Activated CD4-positive, alpha-beta memory T cell treated with anti-CD3 and anti-CD28 coated beads for 36 hours (primary cell): ENCODE results near the gene WDR70. TPM values are rescaled to one million over a fixed set of nuclear protein-coding genes. Genes with fewer than 3 reads are reported as not detected.
"Not testable (repeated sequence)": the region's sequence is repeated elsewhere in the genome, so short reads cannot be mapped to it uniquely, and the experiment has no call there.

Experiments used
- CTCF ChIA-PET: fragments of 350-600 bp; sonication (Branson Sonifier 250); formaldehyde crosslinking; loops from one replicate; lab custom pipeline; 2021; ENCODE audit warnings: antibody characterized with exemption, inconsistent platforms; lab: Charles Lee
- POLR2A ChIA-PET: fragments of 350-600 bp; sonication (Branson Sonifier 250); formaldehyde crosslinking; loops from one replicate; lab custom pipeline; 2021; ENCODE audit warnings: antibody characterized with exemption; lab: Charles Lee
- DNase-seq: peaks from one replicate; pipeline ENCODE4 v3.0.0-alpha.2; 2020
- H3K27ac Mint-ChIP-seq: one replicate; pipeline ENCODE4 v1.8.0; 2021; ENCODE audit warnings: mixed read lengths
- H3K27me3 Mint-ChIP-seq: one replicate; pipeline ENCODE4 v1.8.0; 2021; ENCODE audit warnings: mixed read lengths
- H3K36me3 Mint-ChIP-seq: one replicate; pipeline ENCODE4 v1.8.0; 2021; ENCODE audit warnings: mixed read lengths
- H3K4me1 Mint-ChIP-seq: one replicate; pipeline ENCODE4 v1.8.0; 2021; ENCODE audit warnings: low read depth, mixed read lengths
- H3K4me3 Mint-ChIP-seq: one replicate; pipeline ENCODE4 v1.8.0; 2021; ENCODE audit warnings: mild to moderate bottlenecking, mixed read lengths
- H3K9me3 Mint-ChIP-seq: one replicate; pipeline ENCODE4 v1.8.0; 2021; ENCODE audit warnings: mixed read lengths
- intact Hi-C: fragments of 100-400 bp; cut with micrococcal nuclease; formaldehyde crosslinking; loops from one replicate; pipeline ENCODE4 v1.15.1; 2023
- total RNA-seq, 2 experiments: library from RNA; stranded (reverse); gene quantifications; one replicate each; pipeline ENCODE4 v1.2.3, GENCODE V29; 2021

WDR70 gene
- total RNA-seq, 2 experiments from 2014 or later = 34.4 to 36.9 TPM

GRCh38 chr5:37786862-37787519 is 407.9 kb downstream of the WDR70 start:
- intact Hi-C loops = no loop called here
- peaks cover 8% of the 10 kb centered on the region for H3K9me3 Mint-ChIP-seq
- CTCF ChIA-PET = no interaction called here

GRCh38 chr5:37787742-37788141 is 408.6 kb downstream of the WDR70 start:
- intact Hi-C loops = no loop called here
- H3K9me3 Mint-ChIP-seq = peaks cover 8% of the 10 kb centered on the region
- H3K4me3 Mint-ChIP-seq = no peak overlapping the region
- no peak overlapping the region for H3K27ac Mint-ChIP-seq
- H3K4me1 Mint-ChIP-seq = no peaks in the 10 kb centered on the region
- ChIA-PET CTCF (no interaction called here), POLR2A (no interaction called here)
- H3K27me3 Mint-ChIP-seq = peaks cover 8% of the 10 kb centered on the region
- no peak for DNase-seq
- peaks cover 2% of the 10 kb centered on the region for H3K36me3 Mint-ChIP-seq

More at GRCh38 chr5:37786862-37787519, 407.9 kb downstream of the WDR70 start:
- DNase-seq = no peak
- no peaks in the 10 kb centered on the region for H3K4me1 Mint-ChIP-seq
- H3K27me3 Mint-ChIP-seq = peaks cover 8% of the 10 kb centered on the region
- no peak overlapping the region for H3K4me3 Mint-ChIP-seq
- peaks cover 2% of the 10 kb centered on the region for H3K36me3 Mint-ChIP-seq
- no peak overlapping the region for H3K27ac Mint-ChIP-seq
- POLR2A ChIA-PET = no interaction called here

DNA sequence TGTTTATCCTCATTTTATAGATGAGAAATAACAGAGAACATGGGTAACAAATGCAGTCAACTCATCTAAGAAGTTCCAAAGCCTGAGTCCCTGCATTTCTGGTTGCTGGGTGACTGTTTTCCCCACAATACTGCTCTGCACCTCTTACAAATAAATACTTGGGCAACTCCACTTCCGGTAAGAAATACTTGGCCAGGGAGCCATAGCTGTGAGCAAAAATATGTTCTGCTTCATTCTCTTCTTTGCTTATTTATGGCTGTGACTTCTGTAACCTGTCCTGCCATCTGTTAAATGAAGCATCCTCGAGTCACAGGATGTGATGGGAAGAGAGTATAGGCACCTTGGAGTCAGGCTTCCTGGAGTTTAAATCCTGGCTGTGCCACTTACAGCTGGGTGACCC is 410.9 kb downstream of the WDR70 start:
- ChIA-PET CTCF (no interaction called here), POLR2A (no interaction called here)
- intact Hi-C loops = no loop called here

DNA sequence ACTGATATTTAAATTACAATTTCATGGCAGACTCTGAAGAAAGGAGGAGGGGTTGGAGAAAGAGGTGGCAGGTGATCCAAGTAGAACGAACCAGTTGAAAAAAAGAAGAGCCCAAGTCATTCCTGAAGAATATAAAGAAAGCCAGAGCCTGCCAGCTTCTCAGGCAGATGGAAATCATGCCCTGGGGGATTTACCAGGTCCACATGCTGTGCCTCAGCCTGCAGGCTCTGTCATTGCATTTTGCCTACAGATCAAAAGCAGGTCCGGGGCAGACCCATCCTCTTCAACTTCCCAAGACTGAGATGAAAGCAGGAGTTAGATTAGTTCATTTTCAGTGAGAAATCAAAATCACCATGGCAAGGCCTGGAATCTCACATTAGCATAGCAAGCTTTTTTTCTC is 412.2 kb downstream of the WDR70 start:
- no peaks in the 10 kb centered on the region for H3K4me1 Mint-ChIP-seq
- peaks cover 7% of the 10 kb centered on the region for H3K27me3 Mint-ChIP-seq
- H3K27ac Mint-ChIP-seq = no peak overlapping the region
- no peak for DNase-seq
- intact Hi-C loops = no loop called here
- ChIA-PET CTCF (no interaction called here), POLR2A (no interaction called here)
- no peak overlapping the region for H3K4me3 Mint-ChIP-seq
- no peaks in the 10 kb centered on the region for H3K36me3 Mint-ChIP-seq
- H3K9me3 Mint-ChIP-seq = peaks cover 21% of the 10 kb centered on the region

More for the DNA sequence above, 410.9 kb downstream of the WDR70 start:
- no peak for DNase-seq
- peaks cover under 1% of the 10 kb centered on the region for H3K36me3 Mint-ChIP-seq
- no peaks in the 10 kb centered on the region for H3K4me1 Mint-ChIP-seq
- peaks cover 15% of the 10 kb centered on the region for H3K9me3 Mint-ChIP-seq
- H3K27me3 Mint-ChIP-seq = peaks cover 11% of the 10 kb centered on the region
- no peak overlapping the region for H3K27ac Mint-ChIP-seq
- H3K4me3 Mint-ChIP-seq = no peak overlapping the region

GRCh38 chr5:37792975-37793631 is 414.0 kb downstream of the WDR70 start:
- peaks cover 21% of the 10 kb centered on the region for H3K9me3 Mint-ChIP-seq
- no peak overlapping the region for H3K27ac Mint-ChIP-seq
- peaks cover 7% of the 10 kb centered on the region for H3K27me3 Mint-ChIP-seq
- no peaks in the 10 kb centered on the region for H3K36me3 Mint-ChIP-seq
- POLR2A ChIA-PET = no interaction called here
- no peak for DNase-seq
- CTCF ChIA-PET = no interaction called here
- no peaks in the 10 kb centered on the region for H3K4me1 Mint-ChIP-seq
- H3K4me3 Mint-ChIP-seq = no peak overlapping the region
- intact Hi-C loops = no loop called here

GRCh38 chr5:37795292-37795691 is 416.2 kb downstream of the WDR70 start:
- intact Hi-C loops, DNase-seq, H3K36me3 Mint-ChIP-seq, H3K27me3 Mint-ChIP-seq, H3K4me1 Mint-ChIP-seq, CTCF ChIA-PET, H3K27ac Mint-ChIP-seq, POLR2A ChIA-PET, H3K4me3 Mint-ChIP-seq: not testable (repeated sequence)
- peaks cover 21% of the 10 kb centered on the region for H3K9me3 Mint-ChIP-seq

GRCh38 chr5:37796435-37796834 is 417.3 kb downstream of the WDR70 start:
- DNase-seq, H3K4me1 Mint-ChIP-seq, H3K36me3 Mint-ChIP-seq, H3K27me3 Mint-ChIP-seq, H3K27ac Mint-ChIP-seq, CTCF ChIA-PET, intact Hi-C loops, H3K4me3 Mint-ChIP-seq, POLR2A ChIA-PET: not testable (repeated sequence)
- peaks cover 21% of the 10 kb centered on the region for H3K9me3 Mint-ChIP-seq

GRCh38 chr5:37799865-37800421 is 420.8 kb downstream of the WDR70 start:
- Mint-ChIP-seq H3K4me1 (no peaks in the 10 kb centered on the region), H3K4me3 (no peak overlapping the region), H3K36me3 (no peaks in the 10 kb centered on the region), H3K27ac (no peak overlapping the region), H3K27me3 (peaks cover 2% of the 10 kb centered on the region), H3K9me3 (peaks cover 7% of the 10 kb centered on the region)
- DNase-seq = no peak
- intact Hi-C loops = no loop called here
- POLR2A ChIA-PET = no interaction called here
- CTCF ChIA-PET = interaction anchor here (1.0 kb wide), 1 partner anchor 25 kb away, joined by 3 read pairs; no protein-coding TSS in a partner anchor

- Mint-ChIP-seq H3K27ac (no peak overlapping the region), H3K27me3 (peaks cover 7% of the 10 kb centered on the region), H3K9me3 (no peaks in the 10 kb centered on the region), H3K4me3 (no peak overlapping the region), H3K36me3 (no peaks in the 10 kb centered on the region), H3K4me1 (no peaks in the 10 kb centered on the region)
- intact Hi-C loops = no loop called here
- no peak for DNase-seq
- ChIA-PET CTCF (no interaction called here), POLR2A (no interaction called here)
Measured at GRCh38 chr5:37801521-37801920, 422.4 kb downstream of the WDR70 start.

Other genes starting within 250 kb of the WDR70 start
- 1 to 10 TPM; 4.4 to 5.8 TPM for gene CPLANE1, start 129.9 kb upstream of the WDR70 start, total RNA-seq
- gene NUP155, start 8.2 kb upstream of the WDR70 start, total RNA-seq = 10 to 100 TPM; 74.6 to 75.6 TPM